ENCODE measurements around the gene SMCO2. TPM values are rescaled to one million over a fixed set of nuclear protein-coding genes. Genes with fewer than 3 reads are reported as not detected.

SMCO2 gene
- total and polyA plus RNA-seq, 2 of the 8 experiments (the other 6 are each of a cell fraction or from before 2014, with no cell fraction given), result 0.24 to 0.80 TPM

GRCh38 chr12:27551172-27551840, 104.8 kb downstream of the SMCO2 start:
- H3K9me3 ChIP-seq (ENCODE audit: insufficient read depth in 2 of 2, low read depth in 1 of 2, low read length in 1 of 2), result no peaks in the 10 kb centered on the region
- WGBS, 2 experiments (ENCODE audit: extremely low coverage in 1 of 2, insufficient coverage in 1 of 2, insufficient read length in 1 of 2, insufficient replicate concordance in 2 of 2, low coverage in 1 of 2, low lambda C conversion rate in 2 of 2, missing lambda C conversion rate in 1 of 2), result 92% methylated on average over 9 of the region's 9 CpGs; no CpG with 5 or more reads in 1 of the 2 experiments
- H2BK15ac ChIP-seq (ENCODE audit: low read length), result no peak overlapping the region
- H2AFZ ChIP-seq (ENCODE audit: low read length), result no peak overlapping the region
- H2BK120ac ChIP-seq (replicated peaks; ENCODE audit: low read depth, low read length), result no peak overlapping the region
- H3K14ac ChIP-seq (ENCODE audit: insufficient read length), result no peak overlapping the region
- H3K4me2 ChIP-seq (ENCODE audit: insufficient read depth in 1 of 2, low read depth in 2 of 2, low read length in 2 of 2), result no peak overlapping the region
- H3K4ac ChIP-seq (replicated peaks; ENCODE audit: insufficient read length, low read depth, low read length), result no peak overlapping the region
- no peaks in the 10 kb centered on the region for H3K36me3 ChIP-seq (ENCODE audit: control insufficient read depth in 2 of 4, insufficient read depth in 4 of 4, low read length in 3 of 4)
- peaks cover 0 to 4% of the 10 kb centered on the region in 2 experiments; a peak in 2 of 4 replicates for H3K79me2 ChIP-seq (ENCODE audit: control insufficient read depth in 1 of 2, insufficient read depth in 2 of 2, low read length in 2 of 2)
- no peak overlapping the region for H4K8ac ChIP-seq (ENCODE audit: extremely low read depth, insufficient read depth, low read length)
- no peak overlapping the region for H4K91ac ChIP-seq (replicated peaks; ENCODE audit: insufficient read length, low read length)
- CTCF ChIA-PET (ENCODE audit: partially characterized antibody), result interaction anchor here (0.7 kb wide), 1 partner anchor 108 kb away, joined by 3 read pairs; no protein-coding TSS in a partner anchor
- H2BK12ac ChIP-seq (ENCODE audit: low read depth, low read length), result no peak overlapping the region
- no peak overlapping the region for H3K56ac ChIP-seq (replicated peaks; ENCODE audit: insufficient read length, low read depth, low read length)
- H3K9ac ChIP-seq (replicated peaks in 1 of 4; ENCODE audit: extremely low read depth in 1 of 4, low read depth in 3 of 4, low read length in 3 of 4), result no peak overlapping the region
- H3K18ac ChIP-seq (ENCODE audit: extremely low read depth, low read length), result no peak overlapping the region
- H3K27me3 ChIP-seq (replicated peaks in 1 of 4; ENCODE audit: control insufficient read depth in 3 of 4, extremely low read depth in 1 of 4, insufficient read depth in 3 of 4, low read length in 3 of 4), result no peaks in the 10 kb centered on the region
- H3K4me3 ChIP-seq (ENCODE audit: extremely low read depth in 1 of 4, insufficient read depth in 2 of 4, low read depth in 3 of 4, low read length in 4 of 4), result no peak overlapping the region
- H3K23me2 ChIP-seq (ENCODE audit: low read depth, low read length), result no peaks in the 10 kb centered on the region
- no peaks in the 10 kb centered on the region; the same call in none of the 2 replicates for H3K79me1 ChIP-seq (ENCODE audit: low read depth, low read length)
- no peak overlapping the region for H4K5ac ChIP-seq (ENCODE audit: insufficient read length, low read depth, low read length)
- POLR2A ChIA-PET (ENCODE audit: partially characterized antibody), result interaction anchor here (1.2 kb wide), 1 partner anchor 232 kb away, joined by 3 read pairs; no protein-coding TSS in a partner anchor
- H3K23ac ChIP-seq (ENCODE audit: insufficient read length), result no peak overlapping the region
- DNase-seq (ENCODE audit: low read depth in 1 of 2, low spot score in 2 of 2) (no peak), FAIRE-seq (no peak)
- H2AK5ac ChIP-seq (ENCODE audit: low read depth, low read length), result no peak overlapping the region
- peaks cover under 1 to 7% (median 3%) of the 10 kb centered on the region in 4 experiments; a peak in 2 of 7 replicates for H3K4me1 ChIP-seq (replicated peaks in 1 of 4; ENCODE audit: control insufficient read depth in 3 of 4, insufficient read depth in 4 of 4, low read length in 3 of 4)
- no peak overlapping the region for H2BK20ac ChIP-seq (ENCODE audit: low read length)
- H2BK5ac ChIP-seq (ENCODE audit: low read depth, low read length), result no peak overlapping the region
- H4K20me1 ChIP-seq (replicated peaks in 1 of 2; ENCODE audit: control insufficient read depth in 1 of 2, insufficient read depth in 2 of 2, low read length in 2 of 2), result peaks cover 0 to 6% of the 10 kb centered on the region in 2 experiments
- no peak overlapping the region for H3K27ac ChIP-seq (ENCODE audit: low read depth, low read length)
- TF ChIP-seq SAP30 (IDR thresholded peaks at IDR 0.05; ENCODE audit: insufficient read depth, insufficient replicate concordance, low read length) (no peak), POLR2AphosphoS5 (IDR thresholded peaks at IDR 0.05; ENCODE audit: low read depth, low read length) (no peak), SUZ12 (IDR thresholded peaks at IDR 0.05; ENCODE audit: low read length) (no peak), CBX5 (IDR thresholded peaks at IDR 0.05; ENCODE audit: low read depth, low read length) (no peak), BRCA1 (IDR thresholded peaks at IDR 0.05; ENCODE audit: low read depth, low read length) (no peak), TAF7 (optimal IDR thresholded peaks at IDR 0.05; ENCODE audit: borderline replicate concordance, low read depth, low read length) (no peak), ATF3 (IDR thresholded peaks at IDR 0.05; ENCODE audit: insufficient read depth, low read depth, low read length) (no peak), NRF1 (IDR thresholded peaks at IDR 0.05; ENCODE audit: low read depth, low read length) (no peak), RFX5 (IDR thresholded peaks at IDR 0.05; ENCODE audit: borderline replicate concordance, low read depth, low read length) (no peak), ASH2L (IDR thresholded peaks at IDR 0.05; ENCODE audit: low read length) (no peak), SIN3A (conservative IDR thresholded peaks at IDR 0.05 in 1 of 2, IDR thresholded peaks at IDR 0.05 in 1 of 2; ENCODE audit: low read depth in 1 of 2, low read length in 2 of 2) (no peak), KDM4A (IDR thresholded peaks at IDR 0.05; ENCODE audit: low read depth, low read length, severe bottlenecking) (no peak)

Measured in H1 (cell line).